Measurements from ENCODE around the gene KDM7A. TPM values are rescaled to one million over a fixed set of nuclear protein-coding genes. Genes with fewer than 3 reads are reported as not detected.

KDM7A gene
- total and polyA plus RNA-seq, 12 donors = 2.7 to 16.4 (median 11.8) TPM

DNA sequence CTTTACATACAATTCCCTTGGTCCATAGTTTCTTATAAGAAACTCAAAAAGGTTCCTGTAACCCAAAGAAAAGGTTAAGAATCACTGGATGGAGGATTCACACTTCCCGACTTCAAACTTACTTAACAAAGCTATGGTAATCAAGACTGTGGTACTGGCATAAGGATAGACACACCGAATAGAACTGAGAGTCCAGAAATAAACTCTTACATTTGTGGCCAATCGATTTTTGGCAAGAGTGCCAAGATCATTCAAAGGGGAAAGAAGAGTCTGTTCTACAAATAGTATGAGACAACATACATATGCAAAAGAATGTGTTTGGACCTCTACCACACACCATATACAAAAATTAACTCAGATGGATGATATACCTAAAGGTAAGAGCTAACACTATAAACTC, 32.8 kb downstream of the KDM7A start:
- Histone ChIP-seq H3K4me1 (peaks cover 0 to 30% (median 20%) of the 10 kb centered on the region in 9 donors), H3K9me3 (peaks cover 0 to 7% (median 0%) of the 10 kb centered on the region in 11 donors), H3K4me3 (no peak overlapping the region), H3K36me3 (no peaks in the 10 kb centered on the region), H3K27me3 (no peaks in the 10 kb centered on the region), H3K27ac (no peak overlapping the region)
- ATAC-seq (no peak), DNase-seq (no peak)
- intact Hi-C loops (cut with DNase I) = no loop called here
- TF ChIP-seq CTCF (IDR thresholded peaks at IDR 0.05) = no peak
- 56 to 63% methylated on average over 3 of the region's 3 CpGs for WGBS, 2 donors

DNA sequence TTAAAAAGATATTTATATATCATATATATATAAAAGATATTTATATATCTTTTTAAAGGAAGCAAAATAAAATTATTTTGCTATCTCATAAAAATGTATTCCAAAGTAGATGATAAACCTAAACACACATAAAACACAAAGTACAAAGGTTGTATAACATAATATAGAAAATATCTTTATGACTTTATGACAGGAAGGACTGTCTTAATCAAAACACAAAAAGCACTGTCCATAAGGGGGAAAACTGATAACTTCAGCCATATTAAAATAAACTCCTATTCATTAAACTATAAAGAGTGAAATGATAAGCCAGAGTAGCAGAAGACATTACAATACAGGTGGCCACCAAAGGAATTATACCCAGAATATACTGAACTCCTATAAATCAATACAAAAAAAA, 34.8 kb downstream of the KDM7A start:
- intact Hi-C loops (cut with DNase I) = no loop called here

GRCh38 chr7:140141256-140141655, 35.5 kb downstream of the KDM7A start:
- 96 to 97% methylated on average over 3 of the region's 3 CpGs for WGBS, 2 donors
- DNase-seq (no peak), ATAC-seq (no peak)
- peaks cover 0 to 24% (median 0%) of the 10 kb centered on the region in 9 donors for H3K36me3 ChIP-seq
- no peak overlapping the region for H3K27ac ChIP-seq
- no peaks in the 10 kb centered on the region for H3K27me3 ChIP-seq
- intact Hi-C loops (cut with DNase I) = no loop called here
- peaks cover 0 to 7% (median 0%) of the 10 kb centered on the region in 11 donors for H3K9me3 ChIP-seq
- no peak overlapping the region for H3K4me3 ChIP-seq
- TF ChIP-seq CTCF (IDR thresholded peaks at IDR 0.05) = no peak
- H3K4me1 ChIP-seq = peaks cover 0 to 7% (median 4%) of the 10 kb centered on the region in 9 donors

More for the DNA sequence above, 34.8 kb downstream of the KDM7A start:
- Histone ChIP-seq H3K36me3 (peaks cover 0 to 17% (median 0%) of the 10 kb centered on the region in 9 donors), H3K27me3 (no peaks in the 10 kb centered on the region), H3K27ac (no peak overlapping the region), H3K4me1 (peaks cover 0 to 13% (median 8%) of the 10 kb centered on the region in 9 donors), H3K4me3 (no peak overlapping the region), H3K9me3 (peaks cover 0 to 7% (median 0%) of the 10 kb centered on the region in 11 donors)
- DNase-seq (no peak), ATAC-seq (no peak)
- no peak for TF ChIP-seq CTCF (IDR thresholded peaks at IDR 0.05)

- H3K36me3 ChIP-seq = peaks cover 0 to 53% (median 11%) of the 10 kb centered on the region in 9 donors
- no peak for TF ChIP-seq CTCF (IDR thresholded peaks at IDR 0.05)
Observed at GRCh38 chr7:140137078-140137477, 39.7 kb downstream of the KDM7A start.

More at GRCh38 chr7:140137078-140137477, 39.7 kb downstream of the KDM7A start:
- Histone ChIP-seq H3K4me3 (no peak overlapping the region), H3K27me3 (no peaks in the 10 kb centered on the region), H3K4me1 (no peaks in the 10 kb centered on the region), H3K27ac (no peak overlapping the region), H3K9me3 (peaks cover 0 to 7% (median 0%) of the 10 kb centered on the region in 11 donors)
- WGBS, 2 donors = 80 to 89% methylated on average over 2 of the region's 2 CpGs
- DNase-seq = no peak
- intact Hi-C loops (cut with DNase I) = no loop called here
- no peak for ATAC-seq

Data from heart right ventricle (tissue), 16 donors.